Activated T-helper 2 cell treated with anti-CD3 and anti-CD28 coated beads, Interferon-gamma antibody, Interleukin-2, Interleukin-4, amounts not matched to agents 10 μg/mL and 5 μg/mL and 100 μg/mL, durations not matched to agents 14 hours and 24 hours and 36 hours (primary cell): ENCODE data around the gene C19orf47. TPM values are rescaled to one million over a fixed set of nuclear protein-coding genes. Genes with fewer than 3 reads are reported as not detected.
"Not testable (repeated sequence)": the region's sequence is repeated elsewhere in the genome, so short reads cannot be mapped to it uniquely, and the experiment has no call there.

Source experiments
- DNase-seq: peaks from one replicate; pipeline ENCODE4 v3.0.0; 2021; ENCODE audit warnings: low spot score
- H3K27ac Mint-ChIP-seq: one replicate; pipeline ENCODE4 v1.8.0; 2021; ENCODE audit warnings: mixed read lengths
- H3K27me3 Mint-ChIP-seq: one replicate; pipeline ENCODE4 v1.8.0; 2021; ENCODE audit warnings: low read depth, mixed read lengths
- H3K36me3 Mint-ChIP-seq: one replicate; pipeline ENCODE4 v1.8.0; 2021; ENCODE audit warnings: low read depth, mixed read lengths
- H3K4me1 Mint-ChIP-seq: one replicate; pipeline ENCODE4 v1.8.0; 2021; ENCODE audit warnings: low read depth, mixed read lengths
- H3K4me3 Mint-ChIP-seq: one replicate; pipeline ENCODE4 v1.8.0; 2021; ENCODE audit warnings: low read depth, mild to moderate bottlenecking, moderate library complexity, mixed read lengths
- H3K9me3 Mint-ChIP-seq: one replicate; pipeline ENCODE4 v1.8.0; 2021; ENCODE audit warnings: mixed read lengths
- intact Hi-C: fragments of 100-400 bp; cut with micrococcal nuclease; formaldehyde crosslinking; loops from one replicate; pipeline ENCODE4 v1.15.1; 2023
- total RNA-seq: library from RNA; stranded (reverse); gene quantifications from 2 replicates; pipeline ENCODE4 v1.2.3, GENCODE V29; 2022

C19orf47 gene
- total RNA-seq, 1 donor from 2014 or later: 22.4 TPM

DNA sequence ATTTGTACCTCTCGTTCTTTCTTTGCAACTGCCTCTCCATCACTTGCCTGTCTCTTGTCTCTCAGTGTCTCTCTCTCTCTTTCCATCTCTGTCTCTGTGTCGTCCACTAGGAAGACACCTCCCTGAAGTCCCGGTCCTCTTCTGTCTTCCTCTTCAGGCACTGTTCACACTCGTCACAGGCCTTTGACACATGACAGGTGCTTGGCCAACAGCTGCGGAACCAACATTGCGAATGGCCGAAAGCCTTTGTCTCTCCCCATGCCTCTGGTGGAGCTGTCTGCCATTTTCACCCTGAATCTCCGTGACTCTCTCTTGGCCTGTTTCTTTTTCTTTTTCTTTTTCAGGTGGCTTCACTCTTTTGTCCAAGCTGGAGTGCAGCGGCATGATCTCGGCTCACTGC lies 39.0 kb upstream of the C19orf47 start:
- Mint-ChIP-seq H3K9me3 (no peaks in the 10 kb centered on the region), H3K36me3 (no peaks in the 10 kb centered on the region), H3K4me3 (no peak overlapping the region), H3K27me3 (peaks cover 2% of the 10 kb centered on the region), H3K4me1 (no peaks in the 10 kb centered on the region), H3K27ac (no peak overlapping the region)
- no peak for DNase-seq
- intact Hi-C loops: no loop called here

DNA sequence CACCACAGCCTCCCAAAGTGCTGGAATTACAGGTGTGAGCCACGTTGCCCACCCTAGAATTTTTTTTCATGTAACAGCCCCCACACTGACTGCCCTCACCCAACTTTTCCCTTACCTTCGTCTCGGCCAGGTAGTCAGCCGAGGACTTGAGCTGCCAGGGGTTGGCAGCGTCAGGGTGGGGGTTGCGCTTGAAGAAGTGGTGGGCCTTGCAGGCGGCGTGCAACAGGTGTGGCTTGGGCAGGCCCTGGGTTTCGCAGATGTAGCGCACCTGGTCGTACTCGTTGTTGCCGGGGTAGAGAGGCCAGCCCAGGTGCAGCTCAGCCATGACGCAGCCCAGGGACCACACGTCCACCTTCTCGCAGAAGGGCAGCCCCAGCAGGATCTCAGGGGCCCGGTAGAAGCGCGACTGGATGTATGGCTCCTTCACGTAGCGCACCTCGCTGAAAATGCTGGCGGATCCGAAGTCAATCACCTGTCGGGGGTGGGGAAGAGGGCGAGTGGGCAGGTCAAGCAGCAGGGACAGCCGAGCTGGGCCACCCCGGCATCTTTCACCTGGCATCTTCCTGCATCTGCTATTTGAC lies 35.6 kb upstream of the C19orf47 start:
- H3K27ac Mint-ChIP-seq: no peak overlapping the region
- peaks cover 2% of the 10 kb centered on the region for H3K27me3 Mint-ChIP-seq
- H3K9me3 Mint-ChIP-seq: no peaks in the 10 kb centered on the region
- no peak overlapping the region for H3K4me3 Mint-ChIP-seq
- DNase-seq: no peak
- H3K4me1 Mint-ChIP-seq: no peaks in the 10 kb centered on the region
- no peaks in the 10 kb centered on the region for H3K36me3 Mint-ChIP-seq
- intact Hi-C loops: no loop called here

DNA sequence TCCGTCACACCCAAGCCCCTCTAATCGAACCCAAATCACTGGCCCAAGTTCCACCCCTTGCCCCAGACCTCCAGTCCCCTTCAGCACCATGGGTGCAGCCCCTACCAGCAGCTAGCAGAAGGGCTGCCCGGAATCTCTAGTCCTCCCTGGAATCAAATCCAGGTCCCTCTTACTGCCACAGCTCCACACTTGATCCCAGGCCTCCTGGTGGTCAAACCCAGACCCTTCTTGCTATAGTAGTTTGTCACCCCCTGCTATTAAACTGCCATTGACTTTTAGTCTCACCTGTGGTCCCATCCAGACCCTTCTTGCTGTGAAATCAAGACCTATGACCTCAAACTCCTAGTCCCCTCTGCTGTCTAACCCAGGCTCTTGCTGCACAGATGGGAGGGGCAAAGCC lies 33.1 kb upstream of the C19orf47 start:
- Mint-ChIP-seq H3K27me3 (peaks cover 2% of the 10 kb centered on the region), H3K9me3 (no peaks in the 10 kb centered on the region), H3K27ac (no peak overlapping the region), H3K4me1 (no peaks in the 10 kb centered on the region), H3K4me3 (no peak overlapping the region), H3K36me3 (no peaks in the 10 kb centered on the region)
- DNase-seq: no peak
- intact Hi-C loops: no loop called here

DNA sequence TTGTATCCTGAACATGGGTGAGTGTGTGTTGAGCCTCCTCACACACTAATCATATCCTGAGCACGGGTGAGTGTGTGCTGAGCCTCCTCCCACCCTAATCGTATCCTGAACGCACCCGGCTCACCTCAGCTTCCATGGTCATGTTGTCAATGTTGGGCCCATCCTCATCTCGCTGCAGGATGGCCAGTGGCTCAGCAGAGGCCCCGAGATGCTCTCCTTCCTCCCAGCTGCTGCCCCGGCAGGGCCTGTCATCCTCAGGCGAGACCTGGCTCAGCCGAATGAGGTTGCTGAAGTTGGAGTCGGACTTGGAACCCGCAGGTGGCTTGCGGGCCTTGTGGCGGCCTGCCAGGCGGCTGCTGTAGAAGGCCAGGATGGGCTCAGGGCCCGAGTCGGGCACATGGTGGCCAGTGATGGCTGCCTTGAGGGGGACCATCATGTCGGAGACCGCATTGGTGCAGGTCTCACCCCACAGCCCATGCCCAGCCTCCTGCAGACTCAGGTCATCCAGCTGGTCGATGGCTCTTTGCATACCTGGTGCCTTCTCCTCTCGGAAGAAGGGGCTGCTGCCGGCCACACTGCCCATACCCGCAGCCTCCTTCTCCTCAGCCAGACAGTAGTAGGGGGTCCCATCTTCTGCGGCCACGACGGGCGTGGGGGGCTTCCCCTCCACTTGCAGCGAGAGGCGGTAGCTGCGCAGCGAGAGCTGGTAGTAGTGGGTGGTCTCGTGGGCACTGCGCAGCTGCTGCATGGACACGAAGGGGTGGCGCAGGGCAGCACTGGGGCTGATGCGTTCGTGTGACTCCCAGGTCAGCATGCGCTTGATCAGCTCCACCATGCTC lies 32.2 kb upstream of the C19orf47 start:
- Mint-ChIP-seq H3K9me3 (no peaks in the 10 kb centered on the region), H3K36me3 (no peaks in the 10 kb centered on the region), H3K4me1 (no peaks in the 10 kb centered on the region), H3K27ac (no peak overlapping the region), H3K27me3 (peaks cover 2% of the 10 kb centered on the region), H3K4me3 (no peak overlapping the region)
- intact Hi-C loops: no loop called here
- DNase-seq: no peak

DNA sequence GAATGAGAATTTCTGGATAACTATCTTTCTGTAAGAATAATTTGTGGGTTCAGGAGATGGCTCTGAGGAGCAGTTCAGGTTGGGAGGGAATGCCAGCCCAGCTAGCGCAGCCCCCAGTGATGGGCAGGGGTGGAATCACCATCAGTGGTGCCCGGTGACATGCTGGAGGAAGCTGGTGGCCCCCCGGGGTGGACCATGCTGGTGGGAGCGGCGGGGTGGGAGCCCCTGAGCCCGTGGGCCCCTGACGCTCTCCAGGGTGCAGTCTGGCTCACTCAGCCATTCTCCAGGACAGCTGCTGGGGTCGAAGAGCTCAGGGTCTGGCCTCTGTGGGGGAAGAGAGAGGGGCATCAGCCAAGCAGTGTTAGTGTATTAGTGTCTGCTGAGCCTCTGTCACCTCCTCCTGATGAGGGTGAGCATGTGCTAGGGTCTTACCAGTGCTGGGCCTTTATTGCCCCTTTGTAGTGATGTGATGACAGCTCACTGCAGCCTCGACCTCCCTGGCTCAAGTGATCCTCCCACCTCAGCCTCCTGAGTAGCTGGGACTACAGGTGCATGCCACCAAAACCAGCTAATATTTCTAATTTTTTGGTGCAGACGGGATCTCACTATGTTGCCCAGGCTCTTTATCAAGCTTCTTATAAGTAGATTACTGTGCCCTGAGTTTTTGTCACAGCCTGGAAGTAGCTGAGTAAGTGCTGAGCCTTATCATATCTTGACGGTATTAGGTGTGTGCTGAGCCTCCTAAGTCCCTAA lies 31.4 kb upstream of the C19orf47 start:
- no peak overlapping the region for H3K4me3 Mint-ChIP-seq
- H3K9me3 Mint-ChIP-seq: no peaks in the 10 kb centered on the region
- H3K27ac Mint-ChIP-seq: no peak overlapping the region
- intact Hi-C loops: no loop called here
- H3K27me3 Mint-ChIP-seq: no peaks in the 10 kb centered on the region
- no peaks in the 10 kb centered on the region for H3K36me3 Mint-ChIP-seq
- DNase-seq: no peak
- H3K4me1 Mint-ChIP-seq: peaks cover under 1% of the 10 kb centered on the region

DNA sequence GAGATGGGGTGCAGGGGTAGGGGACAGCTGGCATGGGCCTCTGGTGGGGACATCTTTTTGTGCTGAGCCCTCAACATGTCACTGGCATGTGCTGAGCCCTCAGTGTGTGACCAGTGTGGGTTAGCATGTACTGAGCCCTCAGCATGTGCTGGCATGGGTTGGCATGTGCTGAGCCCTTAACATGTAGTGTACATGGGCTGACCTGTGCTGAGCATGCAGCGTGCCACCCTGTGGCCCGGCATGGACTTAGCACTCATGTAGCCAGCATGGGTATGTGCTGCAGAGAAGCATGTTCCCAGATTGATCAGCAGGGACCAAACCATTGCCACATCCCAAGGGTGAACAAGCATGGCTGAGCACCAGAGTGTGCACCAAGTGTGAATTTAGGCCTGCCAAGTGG lies 30.3 kb upstream of the C19orf47 start:
- DNase-seq: no peak
- peaks cover 3% of the 10 kb centered on the region for H3K4me1 Mint-ChIP-seq
- intact Hi-C loops: no loop called here
- H3K27me3 Mint-ChIP-seq: no peaks in the 10 kb centered on the region
- H3K4me3 Mint-ChIP-seq: no peak overlapping the region
- no peaks in the 10 kb centered on the region for H3K9me3 Mint-ChIP-seq
- H3K36me3 Mint-ChIP-seq: no peaks in the 10 kb centered on the region
- no peak overlapping the region for H3K27ac Mint-ChIP-seq

DNA sequence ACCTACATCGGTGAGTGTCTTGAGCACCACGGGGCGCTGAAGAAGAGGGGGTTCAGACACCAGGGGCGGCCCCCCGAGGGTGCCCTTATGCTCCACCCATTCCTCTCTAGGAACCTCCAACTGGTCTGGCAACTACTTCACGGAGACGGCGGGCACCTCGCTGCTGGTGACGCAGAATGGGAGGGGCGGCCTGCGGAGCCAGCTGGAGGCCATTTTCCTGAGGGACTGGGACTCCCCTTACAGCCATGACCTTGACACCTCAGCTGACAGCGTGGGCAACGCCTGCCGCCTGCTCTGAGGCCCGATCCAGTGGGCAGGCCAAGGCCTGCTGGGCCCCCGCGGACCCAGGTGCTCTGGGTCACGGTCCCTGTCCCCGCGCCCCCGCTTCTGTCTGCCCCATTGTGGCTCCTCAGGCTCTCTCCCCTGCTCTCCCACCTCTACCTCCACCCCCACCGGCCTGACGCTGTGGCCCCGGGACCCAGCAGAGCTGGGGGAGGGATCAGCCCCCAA lies 29.7 kb upstream of the C19orf47 start:
- Mint-ChIP-seq H3K4me1 (peaks cover 3% of the 10 kb centered on the region), H3K36me3 (no peaks in the 10 kb centered on the region), H3K4me3 (no peak overlapping the region), H3K27me3 (no peaks in the 10 kb centered on the region), H3K27ac (no peak overlapping the region), H3K9me3 (no peaks in the 10 kb centered on the region)
- intact Hi-C loops: no loop called here
- DNase-seq: no peak

DNA sequence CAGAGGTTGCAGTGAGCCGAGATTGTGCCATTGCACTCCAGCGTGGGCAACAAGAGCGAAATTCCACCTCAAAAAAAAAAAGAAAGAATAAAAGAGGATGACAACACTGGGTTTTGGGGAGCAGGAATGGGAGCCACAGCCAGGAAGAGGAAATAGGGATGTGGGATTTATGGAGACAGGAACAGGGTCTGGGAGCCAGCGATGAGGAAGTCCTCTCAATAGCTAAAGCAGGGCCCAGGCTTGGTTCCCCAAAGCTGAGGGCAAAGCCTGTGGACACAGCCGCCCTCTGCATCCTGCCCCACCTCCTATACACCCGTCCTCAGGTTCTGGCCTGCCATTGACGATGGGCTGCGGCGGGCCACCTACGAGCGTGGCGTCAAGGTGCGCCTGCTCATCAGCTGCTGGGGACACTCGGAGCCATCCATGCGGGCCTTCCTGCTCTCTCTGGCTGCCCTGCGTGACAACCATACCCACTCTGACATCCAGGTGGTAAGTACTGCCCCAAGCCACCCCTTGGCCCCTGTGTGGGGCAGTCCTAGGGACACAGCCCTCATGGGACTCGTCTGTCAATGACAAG lies 28.2 kb upstream of the C19orf47 start:
- no peaks in the 10 kb centered on the region for H3K36me3 Mint-ChIP-seq
- H3K27ac Mint-ChIP-seq: no peak overlapping the region
- DNase-seq: no peak
- no peaks in the 10 kb centered on the region for H3K9me3 Mint-ChIP-seq
- H3K4me1 Mint-ChIP-seq: peaks cover 3% of the 10 kb centered on the region
- no peak overlapping the region for H3K4me3 Mint-ChIP-seq
- H3K27me3 Mint-ChIP-seq: no peaks in the 10 kb centered on the region
- intact Hi-C loops: no loop called here

DNA sequence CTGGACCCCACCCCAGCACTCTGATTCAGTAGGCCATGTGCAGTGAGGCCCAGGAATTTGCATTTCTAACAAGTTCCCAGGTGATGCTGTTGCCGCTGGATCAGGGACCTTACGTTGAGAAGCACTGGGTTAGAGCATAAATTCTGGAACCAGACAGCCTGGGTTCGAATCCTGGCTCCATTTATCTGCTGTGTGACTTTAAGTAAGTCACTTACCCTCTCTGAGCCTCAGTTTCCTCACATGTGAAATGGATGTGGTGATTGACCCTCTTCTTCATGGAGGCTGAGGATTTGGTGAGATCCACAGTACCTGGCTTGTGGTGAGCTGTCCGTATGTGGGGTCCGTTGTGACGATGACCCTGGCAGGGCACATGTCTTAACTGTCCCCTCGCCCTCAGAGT lies 25.9 kb upstream of the C19orf47 start:
- H3K4me1 Mint-ChIP-seq: peaks cover 3% of the 10 kb centered on the region
- DNase-seq: no peak
- H3K36me3 Mint-ChIP-seq: peaks cover 3% of the 10 kb centered on the region
- no peak overlapping the region for H3K27ac Mint-ChIP-seq
- no peak overlapping the region for H3K4me3 Mint-ChIP-seq
- no peaks in the 10 kb centered on the region for H3K9me3 Mint-ChIP-seq
- intact Hi-C loops: no loop called here
- H3K27me3 Mint-ChIP-seq: no peaks in the 10 kb centered on the region

DNA sequence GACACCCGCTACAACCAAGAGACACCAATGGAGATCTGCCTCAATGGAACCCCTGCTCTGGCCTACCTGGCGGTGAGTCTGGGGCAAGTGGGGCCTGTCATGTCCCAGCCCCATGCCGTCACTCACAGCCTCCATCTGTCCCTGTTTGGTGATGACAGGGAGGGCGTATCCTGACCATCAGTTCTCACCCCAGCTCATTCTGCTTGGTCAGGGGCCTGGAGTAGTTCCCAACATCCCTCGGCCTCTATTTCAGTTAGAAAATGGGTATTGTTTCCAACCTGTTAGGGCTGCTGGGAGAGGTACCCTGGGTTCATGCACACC lies 23.6 kb upstream of the C19orf47 start:
- intact Hi-C loops: no loop called here
- Mint-ChIP-seq H3K4me3 (no peak overlapping the region), H3K27ac (no peak overlapping the region), H3K4me1 (peaks cover 3% of the 10 kb centered on the region), H3K36me3 (peaks cover 6% of the 10 kb centered on the region), H3K27me3 (no peaks in the 10 kb centered on the region), H3K9me3 (no peaks in the 10 kb centered on the region)
- no peak for DNase-seq

DNA sequence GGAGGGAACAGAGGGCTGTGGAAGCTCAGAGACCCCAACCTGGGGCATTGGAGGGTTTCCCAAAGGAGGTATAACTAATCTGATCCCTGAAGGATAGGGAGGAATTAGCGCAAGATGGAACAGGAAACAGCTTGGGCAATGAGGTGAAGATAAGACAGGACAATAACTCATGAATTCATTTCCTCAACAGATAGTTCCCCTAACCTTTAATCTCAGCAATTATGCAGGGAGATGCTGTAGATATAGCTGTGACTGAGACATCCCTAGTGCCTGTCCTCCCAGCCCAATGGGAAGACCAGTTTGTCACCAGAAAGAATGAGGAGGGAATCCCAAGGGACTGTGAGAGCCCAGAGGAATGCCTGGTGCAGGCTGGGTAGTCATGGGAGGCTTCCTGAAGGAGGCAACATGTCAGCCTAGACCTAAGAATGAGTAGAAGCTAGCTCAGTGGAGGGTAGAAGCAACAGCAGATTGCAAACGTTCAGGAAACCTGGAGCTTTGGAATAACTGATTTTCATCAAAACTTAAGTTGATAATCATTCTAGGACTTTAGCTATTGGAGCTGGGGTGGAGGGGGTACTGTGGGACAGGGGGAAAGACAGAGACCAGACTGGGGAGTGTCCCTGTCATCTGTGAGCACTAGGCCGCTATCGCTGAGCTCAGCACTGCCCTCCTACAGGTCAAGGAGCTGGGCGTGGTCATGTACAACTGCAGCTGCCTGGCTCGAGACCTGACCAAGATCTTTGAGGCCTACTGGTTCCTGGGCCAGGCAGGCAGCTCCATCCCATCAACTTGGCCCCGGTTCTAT lies 23.0 kb upstream of the C19orf47 start:
- no peak for DNase-seq
- H3K27ac Mint-ChIP-seq: no peak overlapping the region
- H3K36me3 Mint-ChIP-seq: peaks cover 7% of the 10 kb centered on the region
- H3K27me3 Mint-ChIP-seq: no peaks in the 10 kb centered on the region
- intact Hi-C loops: no loop called here
- peaks cover 3% of the 10 kb centered on the region for H3K4me1 Mint-ChIP-seq
- H3K4me3 Mint-ChIP-seq: no peak overlapping the region
- no peaks in the 10 kb centered on the region for H3K9me3 Mint-ChIP-seq

DNA sequence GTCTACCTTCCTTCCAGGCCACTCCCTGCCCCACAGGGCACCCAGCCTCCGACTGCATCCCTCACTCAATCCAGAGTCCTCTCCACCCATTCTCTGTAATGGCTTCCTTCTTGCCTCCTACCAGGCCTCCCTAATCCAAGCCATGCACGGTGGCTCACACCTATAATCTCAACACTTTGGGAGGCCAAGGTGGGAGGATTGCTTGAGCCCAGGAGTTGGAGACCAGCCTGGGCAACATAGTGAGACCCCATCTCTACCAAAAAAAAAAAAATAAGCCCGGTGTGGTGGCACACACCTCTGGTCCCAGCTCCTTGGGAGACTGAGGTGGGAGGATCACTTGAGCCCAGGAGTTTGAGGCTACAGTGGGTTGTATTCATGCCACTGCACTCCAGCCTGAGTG lies 22.1 kb upstream of the C19orf47 start:
- H3K4me3 Mint-ChIP-seq, H3K9me3 Mint-ChIP-seq, H3K27ac Mint-ChIP-seq, H3K27me3 Mint-ChIP-seq, intact Hi-C loops, DNase-seq, H3K36me3 Mint-ChIP-seq, H3K4me1 Mint-ChIP-seq: not testable (repeated sequence)
